Esophagus muscularis mucosa (tissue), 3 donors: Measurements from ENCODE around the gene GCK.

Source experiments
- POLR2AphosphoS5 ChIP-seq, 2 donors: sonication (generic); formaldehyde crosslinking; IDR thresholded peaks; one replicate each; pipeline ENCODE4 v1.6.1; 2017; ENCODE audit warnings: antibody characterized with exemption in 2 of 2
- TF ChIP-seq, protein P1 (sequence below), 3 experiments: fragments of 200-600 bp in 2 of 3; fragments of 450-650 bp in 1 of 3; sonication (generic) in 2 of 3; IDR thresholded peaks; one replicate each; pipeline ENCODE4 v1.5.1; 2017 to 2019; ENCODE audit warnings: antibody characterized with exemption in 3 of 3, mild to moderate bottlenecking in 2 of 3, moderate library complexity in 1 of 3

DNA sequence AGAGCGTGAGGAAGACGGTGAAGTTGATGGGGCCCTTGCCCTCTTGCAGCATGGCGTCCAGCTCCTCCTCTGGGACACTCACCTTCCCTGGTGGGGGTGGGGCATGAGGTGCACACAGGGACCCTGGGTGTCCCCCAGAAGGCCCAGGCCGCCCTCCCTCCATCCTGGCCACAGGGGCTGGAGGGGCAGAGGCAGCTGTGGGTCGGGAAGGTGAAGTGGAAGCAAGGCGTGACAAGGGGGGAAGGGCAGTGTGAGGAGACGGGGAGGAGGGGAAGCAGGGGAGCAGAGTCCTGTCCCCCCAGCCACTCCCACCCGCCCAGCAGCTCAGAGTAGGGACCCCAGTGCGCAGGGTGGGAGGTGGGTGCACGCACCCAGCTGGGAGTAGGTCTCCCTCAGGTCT, 48.9 kb downstream of the GCK start:
- TF ChIP-seq, protein P1, sequence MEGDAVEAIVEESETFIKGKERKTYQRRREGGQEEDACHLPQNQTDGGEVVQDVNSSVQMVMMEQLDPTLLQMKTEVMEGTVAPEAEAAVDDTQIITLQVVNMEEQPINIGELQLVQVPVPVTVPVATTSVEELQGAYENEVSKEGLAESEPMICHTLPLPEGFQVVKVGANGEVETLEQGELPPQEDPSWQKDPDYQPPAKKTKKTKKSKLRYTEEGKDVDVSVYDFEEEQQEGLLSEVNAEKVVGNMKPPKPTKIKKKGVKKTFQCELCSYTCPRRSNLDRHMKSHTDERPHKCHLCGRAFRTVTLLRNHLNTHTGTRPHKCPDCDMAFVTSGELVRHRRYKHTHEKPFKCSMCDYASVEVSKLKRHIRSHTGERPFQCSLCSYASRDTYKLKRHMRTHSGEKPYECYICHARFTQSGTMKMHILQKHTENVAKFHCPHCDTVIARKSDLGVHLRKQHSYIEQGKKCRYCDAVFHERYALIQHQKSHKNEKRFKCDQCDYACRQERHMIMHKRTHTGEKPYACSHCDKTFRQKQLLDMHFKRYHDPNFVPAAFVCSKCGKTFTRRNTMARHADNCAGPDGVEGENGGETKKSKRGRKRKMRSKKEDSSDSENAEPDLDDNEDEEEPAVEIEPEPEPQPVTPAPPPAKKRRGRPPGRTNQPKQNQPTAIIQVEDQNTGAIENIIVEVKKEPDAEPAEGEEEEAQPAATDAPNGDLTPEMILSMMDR (IDR thresholded peaks at IDR 0.05), result no peak
- no peak for TF ChIP-seq POLR2AphosphoS5 (IDR thresholded peaks at IDR 0.05)
